Natural killer cell (primary cell): ENCODE measurements around the gene DMBT1. TPM values are rescaled to one million over a fixed set of nuclear protein-coding genes. Genes with fewer than 3 reads are reported as not detected.

Source experiments
- ATAC-seq, 3 donors: fragments of 150-1000 bp in 2 of 3; fragments of 200-7000 bp in 1 of 3; cut with Tn5 transposase; 1 replicate in 1 of 3; 2 replicates in 2 of 3; pipeline ENCODE4 v1.10.0; 2021; ENCODE audit warnings: mild to moderate bottlenecking in 2 of 3, moderate library complexity in 2 of 3
- DNase-seq, 2 donors: peaks; one replicate each; pipeline versions ENCODE4 v3.0.0 to v3.0.0-alpha.2; 2013 to 2021; ENCODE audit warnings: mixed read lengths in 1 of 2
- H3K27ac ChIP-seq: one replicate; pipeline ENCODE4 v1.5.1; 2013; ENCODE audit warnings: mild to moderate bottlenecking, low read length
- H3K27me3 ChIP-seq: one replicate; pipeline ENCODE4 v1.6.1; 2013; ENCODE audit warnings: low read length; ENCODE audit not compliant: control insufficient read depth, insufficient read depth
- H3K36me3 ChIP-seq: one replicate; pipeline ENCODE4 v1.6.1; 2013; ENCODE audit warnings: low read length; ENCODE audit not compliant: control insufficient read depth, insufficient read depth
- H3K4me1 ChIP-seq: one replicate; pipeline ENCODE4 v1.6.1; 2013; ENCODE audit warnings: low read length; ENCODE audit not compliant: control insufficient read depth, insufficient read depth
- H3K4me3 ChIP-seq: one replicate; pipeline ENCODE4 v1.5.1; 2013; ENCODE audit warnings: low read length
- H3K9me3 ChIP-seq: one replicate; pipeline ENCODE4 v1.6.1; 2013; ENCODE audit warnings: low read length; ENCODE audit not compliant: control insufficient read depth, insufficient read depth
- H3K27ac Mint-ChIP-seq, 2 donors: one replicate each; pipeline ENCODE4 v1.8.0; 2022; ENCODE audit warnings: mild to moderate bottlenecking in 2 of 2, mixed read lengths in 2 of 2, moderate library complexity in 1 of 2
- H3K27me3 Mint-ChIP-seq, 2 donors: one replicate each; pipeline ENCODE4 v1.8.0; 2022; ENCODE audit warnings: low read depth in 2 of 2, mixed read lengths in 2 of 2
- H3K36me3 Mint-ChIP-seq: one replicate; pipeline ENCODE4 v1.8.0; 2022; ENCODE audit warnings: mixed read lengths
- H3K4me1 Mint-ChIP-seq, 2 donors: one replicate each; pipeline ENCODE4 v1.8.0; 2022; ENCODE audit warnings: mixed read lengths in 2 of 2
- H3K4me3 Mint-ChIP-seq: one replicate; pipeline ENCODE4 v1.8.0; 2022; ENCODE audit warnings: mild to moderate bottlenecking, moderate library complexity, mixed read lengths
- H3K9me3 Mint-ChIP-seq, 2 donors: one replicate each; pipeline ENCODE4 v1.8.0; 2022; ENCODE audit warnings: mixed read lengths in 2 of 2
- CTCF ChIP-seq: fragments of 200-600 bp; IDR thresholded peaks from one replicate; pipeline ENCODE4 v1.8.0; 2022; ENCODE audit warnings: antibody characterized with exemption
- WGBS: methylation state at CpG from one replicate; pipeline ENCODE4 v1.1.7; 2013; ENCODE audit warnings: missing lambda C conversion rate; ENCODE audit not compliant: insufficient coverage; 5-methylcytosine and 5-hydroxymethylcytosine counted together
- intact Hi-C: fragments of 100-400 bp; cut with micrococcal nuclease; formaldehyde crosslinking; loops from one replicate; pipeline ENCODE4 v1.14.2; 2022
- total RNA-seq, 4 donors: library from RNA; stranded (reverse); fragments of 120-200 nt in 1 of 4; gene quantifications; one replicate each; pipeline versions ENCODE4 v1.2.3 to v1.2.4, GENCODE V29; 2013 to 2022

DMBT1 gene
- total RNA-seq, 3 donors from 2014 or later (not counting 1 experiment from before 2014, with no cell fraction given), result not detected

GRCh38 chr10:122659126-122659525 lies 98.6 kb downstream of the DMBT1 start:
- Histone ChIP-seq H3K4me1 (no peaks in the 10 kb centered on the region), H3K9me3 (no peaks in the 10 kb centered on the region), H3K4me3 (no peak overlapping the region), H3K36me3 (no peaks in the 10 kb centered on the region), H3K27me3 (no peaks in the 10 kb centered on the region), H3K27ac (no peak overlapping the region)
- Mint-ChIP-seq H3K27ac (no peak overlapping the region), H3K4me1 (no peaks in the 10 kb centered on the region), H3K27me3 (peaks cover 10 to 16% of the 10 kb centered on the region in 2 donors), H3K9me3 (no peaks in the 10 kb centered on the region), H3K36me3 (no peaks in the 10 kb centered on the region), H3K4me3 (no peak overlapping the region)
- DNase-seq, result no peak
- intact Hi-C loops, result no loop called here
- 79% methylated on average over 6 of the region's 6 CpGs for WGBS
- no peak for ATAC-seq
- no peak for TF ChIP-seq CTCF

GRCh38 chr10:122659651-122660050 lies 99.1 kb downstream of the DMBT1 start:
- no peak for TF ChIP-seq CTCF
- Mint-ChIP-seq H3K4me3 (no peak overlapping the region), H3K27ac (no peak overlapping the region), H3K4me1 (no peaks in the 10 kb centered on the region), H3K36me3 (no peaks in the 10 kb centered on the region), H3K9me3 (no peaks in the 10 kb centered on the region), H3K27me3 (peaks cover 10 to 15% of the 10 kb centered on the region in 2 donors)
- DNase-seq (no peak), ATAC-seq (no peak)
- intact Hi-C loops, result no loop called here
- Histone ChIP-seq H3K27ac (no peak overlapping the region), H3K4me1 (no peaks in the 10 kb centered on the region), H3K27me3 (no peaks in the 10 kb centered on the region), H3K9me3 (no peaks in the 10 kb centered on the region), H3K4me3 (no peak overlapping the region), H3K36me3 (no peaks in the 10 kb centered on the region)
- 76% methylated on average over 4 of the region's 7 CpGs for WGBS

- H3K9me3 ChIP-seq, result no peaks in the 10 kb centered on the region
- no peak overlapping the region for H3K27ac ChIP-seq
- no peaks in the 10 kb centered on the region for H3K36me3 ChIP-seq
- no peaks in the 10 kb centered on the region for H3K4me1 ChIP-seq
- TF ChIP-seq CTCF, result no peak
- no peak for DNase-seq
- Mint-ChIP-seq H3K27ac (no peak overlapping the region), H3K36me3 (no peaks in the 10 kb centered on the region), H3K27me3 (peaks cover 5 to 8% of the 10 kb centered on the region in 2 donors), H3K4me1 (no peaks in the 10 kb centered on the region), H3K4me3 (no peak overlapping the region), H3K9me3 (no peaks in the 10 kb centered on the region)
- 81% methylated on average over 6 of the region's 6 CpGs for WGBS
- H3K27me3 ChIP-seq, result no peaks in the 10 kb centered on the region
- intact Hi-C loops, result no loop called here
- no peak for ATAC-seq
- no peak overlapping the region for H3K4me3 ChIP-seq
These were observed 100.1 kb downstream of the DMBT1 start for GRCh38 chr10:122660696-122661095.

GRCh38 chr10:122662231-122662630 lies 101.7 kb downstream of the DMBT1 start:
- no peak overlapping the region for H3K27ac ChIP-seq
- H3K27me3 ChIP-seq, result no peaks in the 10 kb centered on the region
- H3K9me3 Mint-ChIP-seq, result no peaks in the 10 kb centered on the region
- no peaks in the 10 kb centered on the region for H3K9me3 ChIP-seq
- intact Hi-C loops, result no loop called here
- 69% methylated on average over 6 of the region's 6 CpGs for WGBS
- H3K4me1 Mint-ChIP-seq, result no peaks in the 10 kb centered on the region
- DNase-seq (no peak), ATAC-seq (no peak)
- H3K4me3 ChIP-seq, result no peak overlapping the region
- H3K36me3 ChIP-seq, result no peaks in the 10 kb centered on the region
- peaks cover 0 to 5% of the 10 kb centered on the region in 2 donors for H3K27me3 Mint-ChIP-seq
- TF ChIP-seq CTCF, result no peak
- H3K4me3 Mint-ChIP-seq, result no peak overlapping the region
- H3K4me1 ChIP-seq, result no peaks in the 10 kb centered on the region
- no peak overlapping the region for H3K27ac Mint-ChIP-seq
- H3K36me3 Mint-ChIP-seq, result no peaks in the 10 kb centered on the region
